Retina (tissue), 1 donor: ENCODE measurements around the gene KRTAP10-7.
"Not testable (repeated sequence)": the region's sequence is repeated elsewhere in the genome, so short reads cannot be mapped to it uniquely, and the experiment has no call there.

ENCODE experiments used
- DNase-seq: peaks from one replicate; pipeline ENCODE4 v3.0.0-alpha.2; 2016

The KRTAP10-7 gene

GRCh38 chr21:44571844-44572782 is 28.3 kb upstream of the KRTAP10-7 start:
- no peak for DNase-seq

GRCh38 chr21:44572959-44573583 is 27.3 kb upstream of the KRTAP10-7 start:
- no peak for DNase-seq

GRCh38 chr21:44573630-44574456 is 26.6 kb upstream of the KRTAP10-7 start, which contains the start of gene KRTAP10-4:
Gene KRTAP10-4, plus strand, starts transcription at chr21:44573729. Its CDS starts 30 bp downstream, at chr21:44573759.
- DNase-seq, result not testable (repeated sequence)

- no peak for DNase-seq
Observed at GRCh38 chr21:44574457-44575306, 25.7 kb upstream of the KRTAP10-7 start.

GRCh38 chr21:44575307-44576024 is 24.9 kb upstream of the KRTAP10-7 start:
- DNase-seq, result no peak

GRCh38 chr21:44576025-44576420 is 24.4 kb upstream of the KRTAP10-7 start:
- DNase-seq, result no peak

- DNase-seq, result no peak
Observed at GRCh38 chr21:44578371-44579055, 21.9 kb upstream of the KRTAP10-7 start.

GRCh38 chr21:44579056-44579832 is 21.2 kb upstream of the KRTAP10-7 start:
- no peak for DNase-seq

- DNase-seq, result no peak
Observed at GRCh38 chr21:44579833-44580144, 20.6 kb upstream of the KRTAP10-7 start.

- DNase-seq, result not testable (repeated sequence)
Observed at GRCh38 chr21:44580231-44580821, 20.1 kb upstream of the KRTAP10-7 start, which contains the start of gene KRTAP10-5. Gene KRTAP10-5, minus strand, starts transcription at chr21:44580604. Its CDS starts 26 bp downstream, at chr21:44580578.

- no peak for DNase-seq
Observed at GRCh38 chr21:44581158-44581557, 19.2 kb upstream of the KRTAP10-7 start.

GRCh38 chr21:44582055-44582454 is 18.3 kb upstream of the KRTAP10-7 start:
- DNase-seq, result no peak

GRCh38 chr21:44583089-44583799 is 17.2 kb upstream of the KRTAP10-7 start:
- DNase-seq, result no peak

- DNase-seq, result no peak
Observed at GRCh38 chr21:44583800-44584147, 16.6 kb upstream of the KRTAP10-7 start.

GRCh38 chr21:44585892-44586291 is 14.5 kb upstream of the KRTAP10-7 start:
- DNase-seq, result no peak

GRCh38 chr21:44589094-44589493 is 11.3 kb upstream of the KRTAP10-7 start:
- DNase-seq, result no peak

GRCh38 chr21:44589586-44590305 is 10.7 kb upstream of the KRTAP10-7 start:
- no peak for DNase-seq

- DNase-seq, result no peak
Observed at GRCh38 chr21:44590311-44590721, 10.1 kb upstream of the KRTAP10-7 start.
